ENCODE data around the gene PRR19.

Gene PRR19

GRCh38 chr19:42344336-42344893 lies 42.5 kb downstream of the PRR19 start:
- TF ChIP-seq CREB1 (IDR thresholded peaks at IDR 0.05; ENCODE audit: low read depth) (no peak), FOXM1 (IDR thresholded peaks at IDR 0.05; ENCODE audit: borderline replicate concordance, low read depth) (no peak), TAF1 (IDR thresholded peaks at IDR 0.05; ENCODE audit: low read depth) (no peak), ZBTB7A (IDR thresholded peaks at IDR 0.05; ENCODE audit: low read depth) (no peak)

- TF ChIP-seq CEBPB (IDR thresholded peaks at IDR 0.05) (no peak), REST (IDR thresholded peaks at IDR 0.05; ENCODE audit: low read depth) (no peak), ZBTB7A (IDR thresholded peaks at IDR 0.05; ENCODE audit: low read depth) (no peak), NFIC (IDR thresholded peaks at IDR 0.05) (no peak), YY1 (IDR thresholded peaks at IDR 0.05; ENCODE audit: low read depth) (no peak), MAX (IDR thresholded peaks at IDR 0.05) (no peak), USF1 (IDR thresholded peaks at IDR 0.05) (no peak), RAD21 (IDR thresholded peaks at IDR 0.05; ENCODE audit: low read depth) (no peak), EP300 (IDR thresholded peaks at IDR 0.05; ENCODE audit: borderline replicate concordance) (no peak), TEAD4 (IDR thresholded peaks at IDR 0.05) (no peak), TCF12 (IDR thresholded peaks at IDR 0.05; ENCODE audit: low read depth) (no peak), CREB1 (IDR thresholded peaks at IDR 0.05; ENCODE audit: low read depth) (no peak), FOXM1 (IDR thresholded peaks at IDR 0.05; ENCODE audit: borderline replicate concordance, low read depth) (no peak), EGR1 (IDR thresholded peaks at IDR 0.05) (no peak), TAF1 (IDR thresholded peaks at IDR 0.05; ENCODE audit: low read depth) (no peak)
Measured at GRCh38 chr19:42345191-42345812, 43.4 kb downstream of the PRR19 start.

GRCh38 chr19:42348211-42348610 lies 46.3 kb downstream of the PRR19 start:
- TF ChIP-seq NFIC (IDR thresholded peaks at IDR 0.05) (no peak), ZBTB7A (IDR thresholded peaks at IDR 0.05; ENCODE audit: low read depth) (no peak), USF1 (IDR thresholded peaks at IDR 0.05) (no peak), CREB1 (IDR thresholded peaks at IDR 0.05; ENCODE audit: low read depth) (no peak)

GRCh38 chr19:42349378-42350107 lies 47.6 kb downstream of the PRR19 start:
- TF ChIP-seq TEAD4 (IDR thresholded peaks at IDR 0.05): no peak

GRCh38 chr19:42350417-42350816 lies 48.5 kb downstream of the PRR19 start:
- no peak for TF ChIP-seq CEBPB (IDR thresholded peaks at IDR 0.05)
- TF ChIP-seq RAD21 (IDR thresholded peaks at IDR 0.05; ENCODE audit: low read depth): no peak
- no peak for TF ChIP-seq TAF1 (IDR thresholded peaks at IDR 0.05; ENCODE audit: low read depth)
- no peak for TF ChIP-seq USF1 (IDR thresholded peaks at IDR 0.05)
- TF ChIP-seq EP300 (IDR thresholded peaks at IDR 0.05; ENCODE audit: borderline replicate concordance): no peak
- no peak for TF ChIP-seq REST (IDR thresholded peaks at IDR 0.05; ENCODE audit: low read depth)
- no peak for TF ChIP-seq CREB1 (IDR thresholded peaks at IDR 0.05; ENCODE audit: low read depth)
- TF ChIP-seq YY1 (IDR thresholded peaks at IDR 0.05; ENCODE audit: low read depth): no peak
- no peak for TF ChIP-seq EGR1 (IDR thresholded peaks at IDR 0.05)
- TF ChIP-seq FOXM1 (IDR thresholded peaks at IDR 0.05; ENCODE audit: borderline replicate concordance, low read depth): no peak
- no peak for TF ChIP-seq TEAD4 (IDR thresholded peaks at IDR 0.05)
- TF ChIP-seq NFIC (IDR thresholded peaks at IDR 0.05): no peak
